CD14-positive monocyte (primary cell): ENCODE results near the gene CNTNAP5. TPM values are rescaled to one million over a fixed set of nuclear protein-coding genes. Genes with fewer than 3 reads are reported as not detected.

Source experiments
- DNase-seq, 3 donors: peaks; one replicate each; pipeline ENCODE4 v3.0.0-alpha.2; 2011 to 2022
- H2AFZ ChIP-seq: 2 replicates; pipeline ENCODE4 v1.6.0; 2012; ENCODE audit warnings: mild to moderate bottlenecking, low read depth, low read length, inconsistent platforms; ENCODE audit not compliant: insufficient read depth, poor library complexity, severe bottlenecking
- H3K27ac ChIP-seq, 2 donors: 1 replicate in 1 of 2; 2 replicates in 1 of 2; pipeline ENCODE4 v1.5.1; 2012 to 2013; ENCODE audit warnings: low read length in 2 of 2, control low read depth in 1 of 2, inconsistent platforms in 1 of 2, low read depth in 1 of 2, mild to moderate bottlenecking in 1 of 2
- H3K27me3 ChIP-seq, 2 donors: one replicate each; pipeline versions ENCODE4 v1.6.0 to v1.6.1; 2011 to 2013; ENCODE audit warnings: low read length in 2 of 2; ENCODE audit not compliant: control insufficient read depth in 2 of 2, insufficient read depth in 2 of 2
- H3K36me3 ChIP-seq, 2 donors: replicated peaks in 1 of 2; 1 replicate in 1 of 2; 2 replicates in 1 of 2; pipeline versions ENCODE4 v1.5.1 to v1.6.1; 2012 to 2013; ENCODE audit warnings: low read length in 2 of 2, control low read depth in 1 of 2, inconsistent platforms in 1 of 2, mild to moderate bottlenecking in 1 of 2; ENCODE audit not compliant: insufficient read depth in 2 of 2, control insufficient read depth in 1 of 2
- H3K4me1 ChIP-seq, 2 donors: 1 replicate in 1 of 2; 2 replicates in 1 of 2; pipeline versions ENCODE4 v1.5.1 to v1.6.1; 2012 to 2013; ENCODE audit warnings: low read length in 2 of 2, control low read depth in 1 of 2, inconsistent platforms in 1 of 2, mild to moderate bottlenecking in 1 of 2, moderate library complexity in 1 of 2; ENCODE audit not compliant: insufficient read depth in 2 of 2, control insufficient read depth in 1 of 2
- H3K4me2 ChIP-seq: replicated peaks from 2 replicates; pipeline ENCODE3; 2012; ENCODE audit warnings: low read length, moderate library complexity, mild to moderate bottlenecking; ENCODE audit not compliant: poor library complexity, severe bottlenecking; ENCODE audit errors: extremely low read depth
- H3K4me3 ChIP-seq, 3 experiments: fragments of 200-600 bp in 1 of 3; sonication (generic) in 1 of 3; replicated peaks in 1 of 3; 1 replicate in 2 of 3; 2 replicates in 1 of 3; pipeline ENCODE4 v1.5.1; 2011 to 2013; ENCODE audit warnings: low read length in 3 of 3, mild to moderate bottlenecking in 3 of 3, control low read depth in 2 of 3, low read depth in 2 of 3, inconsistent platforms in 1 of 3, moderate library complexity in 1 of 3
- H3K79me2 ChIP-seq: 2 replicates; pipeline ENCODE4 v1.6.0; 2012; ENCODE audit warnings: mild to moderate bottlenecking, control low read depth, inconsistent platforms, low read length, moderate library complexity; ENCODE audit not compliant: insufficient read depth
- H3K9ac ChIP-seq: 2 replicates; pipeline ENCODE4 v1.6.0; 2017; ENCODE audit warnings: low read length, mild to moderate bottlenecking; ENCODE audit not compliant: insufficient read depth, poor library complexity, severe bottlenecking
- H3K9me3 ChIP-seq, 2 donors: replicated peaks in 1 of 2; 1 replicate in 1 of 2; 2 replicates in 1 of 2; pipeline versions ENCODE4 v1.5.1 to v1.6.1; 2012 to 2013; ENCODE audit warnings: low read length in 2 of 2, control low read depth in 1 of 2; ENCODE audit not compliant: control insufficient read depth in 1 of 2, insufficient read depth in 1 of 2
- H4K20me1 ChIP-seq: 2 replicates; pipeline ENCODE4 v1.6.0; 2012; ENCODE audit warnings: mild to moderate bottlenecking, low read length, control low read depth, moderate library complexity; ENCODE audit not compliant: insufficient read depth
- H3K27ac Mint-ChIP-seq, 7 donors: one replicate each; pipeline ENCODE4 v1.8.0; 2020; ENCODE audit warnings: mild to moderate bottlenecking in 7 of 7, mixed read lengths in 7 of 7, moderate library complexity in 6 of 7, inconsistent platforms in 2 of 7
- H3K27me3 Mint-ChIP-seq, 3 donors: one replicate each; pipeline ENCODE4 v1.8.0; 2021 to 2022; ENCODE audit warnings: low read depth in 3 of 3, mild to moderate bottlenecking in 3 of 3, mixed read lengths in 3 of 3, moderate library complexity in 3 of 3, inconsistent platforms in 1 of 3
- H3K36me3 Mint-ChIP-seq, 2 donors: one replicate each; pipeline ENCODE4 v1.8.0; 2020; ENCODE audit warnings: mixed read lengths in 2 of 2, inconsistent platforms in 1 of 2, mild to moderate bottlenecking in 1 of 2
- H3K4me1 Mint-ChIP-seq: one replicate; pipeline ENCODE4 v1.8.0; 2020; ENCODE audit warnings: mild to moderate bottlenecking, mixed read lengths
- H3K4me3 Mint-ChIP-seq, 2 donors: one replicate each; pipeline ENCODE4 v1.8.0; 2020; ENCODE audit warnings: mild to moderate bottlenecking in 2 of 2, mixed read lengths in 2 of 2, moderate library complexity in 1 of 2
- H3K9me3 Mint-ChIP-seq, 7 donors: one replicate each; pipeline ENCODE4 v1.8.0; 2020 to 2022; ENCODE audit warnings: mixed read lengths in 7 of 7, mild to moderate bottlenecking in 6 of 7, moderate library complexity in 6 of 7, inconsistent platforms in 2 of 7
- CTCF ChIP-seq: fragments of 200-600 bp; IDR thresholded peaks from one replicate; pipeline ENCODE4 v1.8.0; 2022; ENCODE audit warnings: antibody characterized with exemption, mild to moderate bottlenecking
- whole genome bisulfite sequencing: methylation state at CpG from one replicate; pipeline ENCODE4 v1.1.5; 2013; ENCODE audit warnings: missing lambda C conversion rate; ENCODE audit not compliant: insufficient coverage; 5-methylcytosine and 5-hydroxymethylcytosine counted together
- intact Hi-C, 2 donors: fragments of 100-400 bp; cut with micrococcal nuclease; formaldehyde crosslinking; loops; one replicate each; pipeline versions ENCODE4 v1.15.0 to v1.15.1; 2023
- polyA plus RNA-seq, 3 donors: library from polyadenylated mRNA; depleted of rRNA in 1 of 3; unstranded in 2 of 3; stranded (reverse) in 1 of 3; fragments of 300-500 nt in 2 of 3; fragments of >200 nt in 1 of 3; fragmentation: Illumina TruSeq in 2 of 3; gene quantifications; 1 replicate in 2 of 3; 2 replicates in 1 of 3; pipeline ENCODE4 v1.2.3, GENCODE V29; 2012 to 2021

The CNTNAP5 gene
- polyA plus RNA-seq, 3 donors, result not detected

GRCh38 chr2:124763611-124764010, 738.5 kb downstream of the CNTNAP5 start:
- no peak overlapping the region for H3K27ac ChIP-seq
- no peaks in the 10 kb centered on the region for H3K79me2 ChIP-seq
- H3K4me3 ChIP-seq, result no peak overlapping the region
- 98% methylated on average over 9 of the region's 9 CpGs for WGBS
- H3K4me1 ChIP-seq, result no peaks in the 10 kb centered on the region
- H3K4me2 ChIP-seq, result no peak overlapping the region
- no peaks in the 10 kb centered on the region for H3K27me3 ChIP-seq
- no peak for DNase-seq
- peaks cover 0 to 4% of the 10 kb centered on the region in 2 donors for H3K9me3 ChIP-seq
- H3K36me3 ChIP-seq, result no peaks in the 10 kb centered on the region
- no peaks in the 10 kb centered on the region for H3K36me3 Mint-ChIP-seq
- H3K9me3 Mint-ChIP-seq, result peaks cover 0 to 5% (median 0%) of the 10 kb centered on the region in 7 donors
- no peaks in the 10 kb centered on the region for H3K4me1 Mint-ChIP-seq
- H3K4me3 Mint-ChIP-seq, result no peak overlapping the region
- peaks cover 0 to 3% (median 0%) of the 10 kb centered on the region in 3 donors for H3K27me3 Mint-ChIP-seq
- no peak overlapping the region for H2AFZ ChIP-seq
- intact Hi-C loops, result no loop called here
- TF ChIP-seq CTCF, result no peak
- H4K20me1 ChIP-seq, result no peaks in the 10 kb centered on the region
- no peak overlapping the region for H3K9ac ChIP-seq
- H3K27ac Mint-ChIP-seq, result no peak overlapping the region

GRCh38 chr2:124774781-124775180, 749.7 kb downstream of the CNTNAP5 start:
- DNase-seq, result no peak
- H3K27ac ChIP-seq, result no peak overlapping the region
- H3K4me3 ChIP-seq, result no peak overlapping the region
- Mint-ChIP-seq H3K4me3 (no peak overlapping the region), H3K27me3 (peaks cover 0 to 2% (median 1%) of the 10 kb centered on the region in 3 donors), H3K27ac (no peak overlapping the region), H3K36me3 (no peaks in the 10 kb centered on the region), H3K9me3 (peaks cover 2 to 11% (median 6%) of the 10 kb centered on the region in 7 donors), H3K4me1 (no peaks in the 10 kb centered on the region)
- no peaks in the 10 kb centered on the region for H3K27me3 ChIP-seq
- H4K20me1 ChIP-seq, result no peaks in the 10 kb centered on the region
- no peak overlapping the region for H2AFZ ChIP-seq
- H3K9me3 ChIP-seq, result peaks cover 7 to 8% of the 10 kb centered on the region in 2 donors
- no peak overlapping the region for H3K9ac ChIP-seq
- WGBS, result 96% methylated on average over 4 of the region's 5 CpGs
- TF ChIP-seq CTCF, result no peak
- H3K79me2 ChIP-seq, result no peaks in the 10 kb centered on the region
- intact Hi-C loops, result no loop called here
- no peaks in the 10 kb centered on the region for H3K36me3 ChIP-seq
- no peaks in the 10 kb centered on the region for H3K4me1 ChIP-seq
- H3K4me2 ChIP-seq, result no peak overlapping the region
